WTC11 (cell line): Measurements from ENCODE around the gene COQ2. TPM values are rescaled to one million over a fixed set of nuclear protein-coding genes. Genes with fewer than 3 reads are reported as not detected.

Experiments used
- ATAC-seq: fragments of 200-7000 bp; cut with Tn5 transposase; 2 replicates; pipeline ENCODE4 v1.10.0; 2021; ENCODE audit warnings: mild to moderate bottlenecking, moderate library complexity
- CTCF ChIA-PET: fragments of 300-600 bp; sonication (Branson Sonifier 250); formaldehyde crosslinking; loops from one replicate; lab custom pipeline; 2021; ENCODE audit warnings: antibody characterized with exemption; lab: Charles Lee
- POLR2A ChIA-PET: fragments of 350-600 bp; sonication (Branson Sonifier 250); formaldehyde crosslinking; loops from one replicate; lab custom pipeline; 2021; ENCODE audit warnings: antibody characterized with exemption; lab: Charles Lee
- DNase-seq: peaks from one replicate; pipeline ENCODE4 v3.0.0; 2021; ENCODE audit warnings: low spot score
- H3K27ac Mint-ChIP-seq: 2 replicates; pipeline ENCODE4 v1.8.0; 2021; ENCODE audit warnings: mixed read lengths
- H3K27me3 Mint-ChIP-seq: 2 replicates; pipeline ENCODE4 v1.8.0; 2021; ENCODE audit warnings: low read depth, mild to moderate bottlenecking, moderate library complexity, mixed read lengths
- H3K36me3 Mint-ChIP-seq: 2 replicates; pipeline ENCODE4 v1.8.0; 2021; ENCODE audit warnings: mixed read lengths
- H3K4me1 Mint-ChIP-seq: 2 replicates; pipeline ENCODE4 v1.8.0; 2022; ENCODE audit warnings: mixed read lengths
- H3K4me3 Mint-ChIP-seq: 2 replicates; pipeline ENCODE4 v1.8.0; 2021; ENCODE audit warnings: mild to moderate bottlenecking, moderate library complexity, mixed read lengths
- H3K9me3 Mint-ChIP-seq: 2 replicates; pipeline ENCODE4 v1.8.0; 2021; ENCODE audit warnings: mixed read lengths
- EMX1 ChIP-seq: fragments of 250-450 bp; sonication (Bioruptor Pico); IDR thresholded peaks from 2 replicates; pipeline ENCODE4 v1.8.0; 2021; ENCODE audit warnings: mild to moderate bottlenecking
- FOXJ3 ChIP-seq: sonication (generic); formaldehyde crosslinking; IDR thresholded peaks from 2 replicates; pipeline ENCODE4 v1.9.0; 2021; ENCODE audit warnings: missing genetic modification reagents, mild to moderate bottlenecking, borderline replicate concordance
- FOXP1 ChIP-seq: sonication (generic); formaldehyde crosslinking; IDR thresholded peaks from 2 replicates; pipeline ENCODE4 v1.8.0; 2022; ENCODE audit warnings: missing genetic modification reagents, mild to moderate bottlenecking, moderate library complexity, borderline replicate concordance
- GABPB1 ChIP-seq: sonication (generic); formaldehyde crosslinking; IDR thresholded peaks from 2 replicates; pipeline ENCODE4 v1.8.1; 2023; ENCODE audit warnings: mild to moderate bottlenecking, missing genetic modification reagents
- NR1H2 ChIP-seq: sonication (generic); formaldehyde crosslinking; IDR thresholded peaks from 2 replicates; pipeline ENCODE4 v1.9.0; 2021; ENCODE audit warnings: mild to moderate bottlenecking, moderate library complexity, missing genetic modification reagents
- PRRX2 ChIP-seq: fragments of 250-450 bp; sonication (Bioruptor Pico); IDR thresholded peaks from 2 replicates; pipeline ENCODE4 v1.8.0; 2021; ENCODE audit warnings: mild to moderate bottlenecking
- SMAD3 ChIP-seq: sonication (generic); formaldehyde crosslinking; IDR thresholded peaks from 2 replicates; pipeline ENCODE4 v1.8.0; 2022; ENCODE audit warnings: missing genetic modification reagents, mild to moderate bottlenecking, borderline replicate concordance
- TEAD1 ChIP-seq: sonication (generic); formaldehyde crosslinking; IDR thresholded peaks from 2 replicates; pipeline ENCODE4 v1.8.0; 2022; ENCODE audit warnings: mild to moderate bottlenecking, missing genetic modification reagents
- ZNF317 ChIP-seq: sonication (generic); formaldehyde crosslinking; IDR thresholded peaks from 2 replicates; pipeline ENCODE4 v1.8.1; 2023; ENCODE audit warnings: low read depth, mild to moderate bottlenecking, moderate library complexity, missing genetic modification reagents, borderline replicate concordance
- total RNA-seq: library from RNA; stranded (reverse); gene quantifications from 3 replicates; pipeline ENCODE4 v1.2.3, GENCODE V29; 2021
- TF ChIP-seq, protein P1 (sequence below): fragments of 250-450 bp; sonication (Bioruptor Pico); IDR thresholded peaks from 2 replicates; pipeline ENCODE4 v2.1.2; 2022; ENCODE audit warnings: mild to moderate bottlenecking, moderate library complexity
- TF ChIP-seq, protein P2 (sequence below): fragments of 250-450 bp; sonication (Bioruptor Pico); IDR thresholded peaks from 2 replicates; pipeline ENCODE4 v1.9.0; 2021; ENCODE audit warnings: mild to moderate bottlenecking, borderline replicate concordance
- TF ChIP-seq, protein P3 (sequence below): sonication (generic); formaldehyde crosslinking; IDR thresholded peaks from 2 replicates; pipeline ENCODE4 v1.8.1; 2022; ENCODE audit warnings: low read depth, mild to moderate bottlenecking, moderate library complexity, missing genetic modification reagents, borderline replicate concordance
- TF ChIP-seq, protein P4 (sequence below): sonication (generic); formaldehyde crosslinking; IDR thresholded peaks from 2 replicates; pipeline ENCODE4 v1.8.0; 2022; ENCODE audit warnings: mild to moderate bottlenecking, missing genetic modification reagents
- TF ChIP-seq, protein P5 (sequence below): sonication (generic); formaldehyde crosslinking; IDR thresholded peaks from 2 replicates; pipeline ENCODE4 v1.8.1; 2023; ENCODE audit warnings: mild to moderate bottlenecking, missing genetic modification reagents
- TF ChIP-seq, protein P6 (sequence below): sonication (generic); formaldehyde crosslinking; IDR thresholded peaks from 2 replicates; pipeline ENCODE4 v1.8.1; 2022; ENCODE audit warnings: low read depth, missing genetic modification reagents, borderline replicate concordance
- TF ChIP-seq, protein P7 (sequence below): fragments of 250-450 bp; sonication (Bioruptor Pico); IDR thresholded peaks from 2 replicates; pipeline ENCODE4 v1.9.0; 2021; ENCODE audit warnings: mild to moderate bottlenecking

The COQ2 gene
- total RNA-seq, 1 experiment from 2014 or later: 21.6 TPM

DNA sequence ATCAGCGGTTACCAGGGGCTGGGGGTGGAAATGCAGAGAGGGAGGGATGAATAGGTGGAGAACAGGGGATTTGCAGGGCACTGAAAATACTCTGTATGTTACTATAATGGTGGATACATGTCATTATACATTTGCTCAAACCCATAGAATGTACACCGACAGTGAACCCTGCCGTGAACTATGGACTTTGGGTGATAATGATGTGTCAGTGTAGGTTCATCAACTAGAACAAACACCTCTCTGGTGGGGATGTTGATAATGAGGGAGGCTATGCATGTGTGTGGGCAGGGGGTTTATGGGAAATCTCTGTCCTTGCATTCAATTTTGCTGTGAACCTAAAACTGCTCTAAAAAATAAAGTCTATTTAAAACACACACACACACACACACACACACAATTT, 38.5 kb upstream of the COQ2 start (continued):
- no peak for TF ChIP-seq NR1H2

DNA sequence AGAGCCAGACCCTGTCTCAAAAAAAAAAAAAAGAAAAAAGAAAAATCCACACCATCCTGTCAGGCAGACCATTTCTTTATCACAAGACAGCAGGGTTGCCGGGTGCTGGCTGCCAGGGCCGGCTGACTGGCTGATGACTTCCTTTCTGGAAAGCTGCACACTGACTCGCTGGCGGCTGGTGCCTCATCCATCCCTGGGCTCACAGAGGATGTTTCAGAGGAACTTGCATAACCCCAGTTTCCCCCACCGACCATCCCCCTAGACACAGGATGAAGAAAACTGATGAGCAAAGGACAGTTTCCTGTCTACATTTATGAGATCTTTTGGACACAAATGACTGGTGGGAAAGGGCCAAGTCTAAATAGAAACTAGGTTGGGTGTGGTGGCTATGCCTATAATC, 36.0 kb upstream of the COQ2 start:
- Mint-ChIP-seq H3K27me3 (no peaks in the 10 kb centered on the region; the same call in 1 of the 2 replicates), H3K4me1 (no peaks in the 10 kb centered on the region), H3K36me3 (no peaks in the 10 kb centered on the region), H3K4me3 (no peak overlapping the region), H3K27ac (no peak overlapping the region)
- ATAC-seq: no peak
- POLR2A ChIA-PET: interaction anchor here (0.6 kb wide), 1 partner anchor 36 kb away, joined by 3 read pairs; the partner anchor contains the start of gene COQ2
- TF ChIP-seq, protein P1, sequence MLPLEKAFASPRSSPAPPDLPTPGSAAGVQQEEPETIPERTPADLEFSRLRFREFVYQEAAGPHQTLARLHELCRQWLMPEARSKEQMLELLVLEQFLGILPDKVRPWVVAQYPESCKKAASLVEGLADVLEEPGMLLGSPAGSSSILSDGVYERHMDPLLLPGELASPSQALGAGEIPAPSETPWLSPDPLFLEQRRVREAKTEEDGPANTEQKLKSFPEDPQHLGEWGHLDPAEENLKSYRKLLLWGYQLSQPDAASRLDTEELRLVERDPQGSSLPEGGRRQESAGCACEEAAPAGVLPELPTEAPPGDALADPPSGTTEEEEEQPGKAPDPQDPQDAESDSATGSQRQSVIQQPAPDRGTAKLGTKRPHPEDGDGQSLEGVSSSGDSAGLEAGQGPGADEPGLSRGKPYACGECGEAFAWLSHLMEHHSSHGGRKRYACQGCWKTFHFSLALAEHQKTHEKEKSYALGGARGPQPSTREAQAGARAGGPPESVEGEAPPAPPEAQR (CRISPR knock-in tag): no peak
- no peak for TF ChIP-seq PRRX2
- TF ChIP-seq GABPB1 (CRISPR knock-in tag): no peak
- no peak for TF ChIP-seq FOXP1 (CRISPR knock-in tag)
- TF ChIP-seq, protein P2, sequence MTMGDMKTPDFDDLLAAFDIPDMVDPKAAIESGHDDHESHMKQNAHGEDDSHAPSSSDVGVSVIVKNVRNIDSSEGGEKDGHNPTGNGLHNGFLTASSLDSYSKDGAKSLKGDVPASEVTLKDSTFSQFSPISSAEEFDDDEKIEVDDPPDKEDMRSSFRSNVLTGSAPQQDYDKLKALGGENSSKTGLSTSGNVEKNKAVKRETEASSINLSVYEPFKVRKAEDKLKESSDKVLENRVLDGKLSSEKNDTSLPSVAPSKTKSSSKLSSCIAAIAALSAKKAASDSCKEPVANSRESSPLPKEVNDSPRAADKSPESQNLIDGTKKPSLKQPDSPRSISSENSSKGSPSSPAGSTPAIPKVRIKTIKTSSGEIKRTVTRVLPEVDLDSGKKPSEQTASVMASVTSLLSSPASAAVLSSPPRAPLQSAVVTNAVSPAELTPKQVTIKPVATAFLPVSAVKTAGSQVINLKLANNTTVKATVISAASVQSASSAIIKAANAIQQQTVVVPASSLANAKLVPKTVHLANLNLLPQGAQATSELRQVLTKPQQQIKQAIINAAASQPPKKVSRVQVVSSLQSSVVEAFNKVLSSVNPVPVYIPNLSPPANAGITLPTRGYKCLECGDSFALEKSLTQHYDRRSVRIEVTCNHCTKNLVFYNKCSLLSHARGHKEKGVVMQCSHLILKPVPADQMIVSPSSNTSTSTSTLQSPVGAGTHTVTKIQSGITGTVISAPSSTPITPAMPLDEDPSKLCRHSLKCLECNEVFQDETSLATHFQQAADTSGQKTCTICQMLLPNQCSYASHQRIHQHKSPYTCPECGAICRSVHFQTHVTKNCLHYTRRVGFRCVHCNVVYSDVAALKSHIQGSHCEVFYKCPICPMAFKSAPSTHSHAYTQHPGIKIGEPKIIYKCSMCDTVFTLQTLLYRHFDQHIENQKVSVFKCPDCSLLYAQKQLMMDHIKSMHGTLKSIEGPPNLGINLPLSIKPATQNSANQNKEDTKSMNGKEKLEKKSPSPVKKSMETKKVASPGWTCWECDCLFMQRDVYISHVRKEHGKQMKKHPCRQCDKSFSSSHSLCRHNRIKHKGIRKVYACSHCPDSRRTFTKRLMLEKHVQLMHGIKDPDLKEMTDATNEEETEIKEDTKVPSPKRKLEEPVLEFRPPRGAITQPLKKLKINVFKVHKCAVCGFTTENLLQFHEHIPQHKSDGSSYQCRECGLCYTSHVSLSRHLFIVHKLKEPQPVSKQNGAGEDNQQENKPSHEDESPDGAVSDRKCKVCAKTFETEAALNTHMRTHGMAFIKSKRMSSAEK (CRISPR knock-in tag): no peak
- TF ChIP-seq TEAD1 (CRISPR knock-in tag): no peak
- no peak for TF ChIP-seq FOXJ3 (CRISPR knock-in tag)
- TF ChIP-seq, protein P3, sequence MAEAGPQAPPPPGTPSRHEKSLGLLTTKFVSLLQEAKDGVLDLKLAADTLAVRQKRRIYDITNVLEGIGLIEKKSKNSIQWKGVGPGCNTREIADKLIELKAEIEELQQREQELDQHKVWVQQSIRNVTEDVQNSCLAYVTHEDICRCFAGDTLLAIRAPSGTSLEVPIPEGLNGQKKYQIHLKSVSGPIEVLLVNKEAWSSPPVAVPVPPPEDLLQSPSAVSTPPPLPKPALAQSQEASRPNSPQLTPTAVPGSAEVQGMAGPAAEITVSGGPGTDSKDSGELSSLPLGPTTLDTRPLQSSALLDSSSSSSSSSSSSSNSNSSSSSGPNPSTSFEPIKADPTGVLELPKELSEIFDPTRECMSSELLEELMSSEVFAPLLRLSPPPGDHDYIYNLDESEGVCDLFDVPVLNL: no peak
- no peak for TF ChIP-seq EMX1 (CRISPR knock-in tag)
- TF ChIP-seq, protein P4, sequence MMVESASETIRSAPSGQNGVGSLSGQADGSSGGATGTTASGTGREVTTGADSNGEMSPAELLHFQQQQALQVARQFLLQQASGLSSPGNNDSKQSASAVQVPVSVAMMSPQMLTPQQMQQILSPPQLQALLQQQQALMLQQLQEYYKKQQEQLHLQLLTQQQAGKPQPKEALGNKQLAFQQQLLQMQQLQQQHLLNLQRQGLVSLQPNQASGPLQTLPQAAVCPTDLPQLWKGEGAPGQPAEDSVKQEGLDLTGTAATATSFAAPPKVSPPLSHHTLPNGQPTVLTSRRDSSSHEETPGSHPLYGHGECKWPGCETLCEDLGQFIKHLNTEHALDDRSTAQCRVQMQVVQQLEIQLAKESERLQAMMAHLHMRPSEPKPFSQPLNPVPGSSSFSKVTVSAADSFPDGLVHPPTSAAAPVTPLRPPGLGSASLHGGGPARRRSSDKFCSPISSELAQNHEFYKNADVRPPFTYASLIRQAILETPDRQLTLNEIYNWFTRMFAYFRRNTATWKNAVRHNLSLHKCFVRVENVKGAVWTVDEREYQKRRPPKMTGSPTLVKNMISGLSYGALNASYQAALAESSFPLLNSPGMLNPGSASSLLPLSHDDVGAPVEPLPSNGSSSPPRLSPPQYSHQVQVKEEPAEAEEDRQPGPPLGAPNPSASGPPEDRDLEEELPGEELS (CRISPR knock-in tag): no peak
- no peak for TF ChIP-seq ZNF317 (CRISPR knock-in tag)
- TF ChIP-seq, protein P5, sequence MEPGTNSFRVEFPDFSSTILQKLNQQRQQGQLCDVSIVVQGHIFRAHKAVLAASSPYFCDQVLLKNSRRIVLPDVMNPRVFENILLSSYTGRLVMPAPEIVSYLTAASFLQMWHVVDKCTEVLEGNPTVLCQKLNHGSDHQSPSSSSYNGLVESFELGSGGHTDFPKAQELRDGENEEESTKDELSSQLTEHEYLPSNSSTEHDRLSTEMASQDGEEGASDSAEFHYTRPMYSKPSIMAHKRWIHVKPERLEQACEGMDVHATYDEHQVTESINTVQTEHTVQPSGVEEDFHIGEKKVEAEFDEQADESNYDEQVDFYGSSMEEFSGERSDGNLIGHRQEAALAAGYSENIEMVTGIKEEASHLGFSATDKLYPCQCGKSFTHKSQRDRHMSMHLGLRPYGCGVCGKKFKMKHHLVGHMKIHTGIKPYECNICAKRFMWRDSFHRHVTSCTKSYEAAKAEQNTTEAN: no peak
- TF ChIP-seq, all 79 proteins: peak for 0
- DNase-seq: no peak
- H3K9me3 Mint-ChIP-seq: no peaks in the 10 kb centered on the region
- CTCF ChIA-PET: no interaction called here

DNA sequence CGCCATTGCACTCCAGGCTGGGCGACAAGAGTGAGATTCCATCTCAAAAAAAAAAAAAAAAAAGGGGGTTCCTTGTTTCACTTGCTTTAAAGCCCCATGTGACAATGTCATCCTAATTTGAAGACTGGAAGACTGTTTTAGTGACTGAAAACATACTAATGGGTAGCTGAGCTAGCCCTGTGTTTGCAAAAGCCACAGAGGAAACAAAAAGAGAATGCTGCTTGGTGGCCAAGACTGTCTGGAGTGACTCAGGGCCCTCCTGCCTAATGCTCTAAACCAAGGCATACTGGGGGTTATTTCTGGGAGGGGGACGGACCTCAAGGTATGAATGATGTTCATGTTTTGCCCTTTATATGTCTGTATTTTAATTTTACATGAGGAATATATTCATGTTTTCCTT, 34.1 kb upstream of the COQ2 start:
- ChIA-PET POLR2A (no interaction called here), CTCF (no interaction called here)
- Mint-ChIP-seq H3K27me3 (no peaks in the 10 kb centered on the region; the same call in 1 of the 2 replicates), H3K36me3 (no peaks in the 10 kb centered on the region), H3K27ac (no peak overlapping the region), H3K9me3 (no peaks in the 10 kb centered on the region), H3K4me3 (no peak overlapping the region), H3K4me1 (no peaks in the 10 kb centered on the region)
- no peak for DNase-seq
- no peak for ATAC-seq
- TF ChIP-seq, protein P6, sequence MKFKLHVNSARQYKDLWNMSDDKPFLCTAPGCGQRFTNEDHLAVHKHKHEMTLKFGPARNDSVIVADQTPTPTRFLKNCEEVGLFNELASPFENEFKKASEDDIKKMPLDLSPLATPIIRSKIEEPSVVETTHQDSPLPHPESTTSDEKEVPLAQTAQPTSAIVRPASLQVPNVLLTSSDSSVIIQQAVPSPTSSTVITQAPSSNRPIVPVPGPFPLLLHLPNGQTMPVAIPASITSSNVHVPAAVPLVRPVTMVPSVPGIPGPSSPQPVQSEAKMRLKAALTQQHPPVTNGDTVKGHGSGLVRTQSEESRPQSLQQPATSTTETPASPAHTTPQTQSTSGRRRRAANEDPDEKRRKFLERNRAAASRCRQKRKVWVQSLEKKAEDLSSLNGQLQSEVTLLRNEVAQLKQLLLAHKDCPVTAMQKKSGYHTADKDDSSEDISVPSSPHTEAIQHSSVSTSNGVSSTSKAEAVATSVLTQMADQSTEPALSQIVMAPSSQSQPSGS: no peak
- TF ChIP-seq, protein P7, sequence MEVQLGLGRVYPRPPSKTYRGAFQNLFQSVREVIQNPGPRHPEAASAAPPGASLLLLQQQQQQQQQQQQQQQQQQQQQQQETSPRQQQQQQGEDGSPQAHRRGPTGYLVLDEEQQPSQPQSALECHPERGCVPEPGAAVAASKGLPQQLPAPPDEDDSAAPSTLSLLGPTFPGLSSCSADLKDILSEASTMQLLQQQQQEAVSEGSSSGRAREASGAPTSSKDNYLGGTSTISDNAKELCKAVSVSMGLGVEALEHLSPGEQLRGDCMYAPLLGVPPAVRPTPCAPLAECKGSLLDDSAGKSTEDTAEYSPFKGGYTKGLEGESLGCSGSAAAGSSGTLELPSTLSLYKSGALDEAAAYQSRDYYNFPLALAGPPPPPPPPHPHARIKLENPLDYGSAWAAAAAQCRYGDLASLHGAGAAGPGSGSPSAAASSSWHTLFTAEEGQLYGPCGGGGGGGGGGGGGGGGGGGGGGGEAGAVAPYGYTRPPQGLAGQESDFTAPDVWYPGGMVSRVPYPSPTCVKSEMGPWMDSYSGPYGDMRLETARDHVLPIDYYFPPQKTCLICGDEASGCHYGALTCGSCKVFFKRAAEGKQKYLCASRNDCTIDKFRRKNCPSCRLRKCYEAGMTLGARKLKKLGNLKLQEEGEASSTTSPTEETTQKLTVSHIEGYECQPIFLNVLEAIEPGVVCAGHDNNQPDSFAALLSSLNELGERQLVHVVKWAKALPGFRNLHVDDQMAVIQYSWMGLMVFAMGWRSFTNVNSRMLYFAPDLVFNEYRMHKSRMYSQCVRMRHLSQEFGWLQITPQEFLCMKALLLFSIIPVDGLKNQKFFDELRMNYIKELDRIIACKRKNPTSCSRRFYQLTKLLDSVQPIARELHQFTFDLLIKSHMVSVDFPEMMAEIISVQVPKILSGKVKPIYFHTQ (CRISPR knock-in tag): no peak
- TF ChIP-seq SMAD3: no peak
